Activated CD8-positive, alpha-beta memory T cell treated with anti-CD3 and anti-CD28 coated beads, Interleukin-2, amount 50 U/mL, for 1 hour (primary cell): Measurements from ENCODE around the gene CHAC2.
"Not testable (repeated sequence)": the region's sequence is repeated elsewhere in the genome, so short reads cannot be mapped to it uniquely, and the experiment has no call there.

Experiments
- DNase-seq: peaks from one replicate; pipeline ENCODE4 v3.0.0-alpha.2; 2020; ENCODE audit errors: extremely low read depth

Gene CHAC2

DNA sequence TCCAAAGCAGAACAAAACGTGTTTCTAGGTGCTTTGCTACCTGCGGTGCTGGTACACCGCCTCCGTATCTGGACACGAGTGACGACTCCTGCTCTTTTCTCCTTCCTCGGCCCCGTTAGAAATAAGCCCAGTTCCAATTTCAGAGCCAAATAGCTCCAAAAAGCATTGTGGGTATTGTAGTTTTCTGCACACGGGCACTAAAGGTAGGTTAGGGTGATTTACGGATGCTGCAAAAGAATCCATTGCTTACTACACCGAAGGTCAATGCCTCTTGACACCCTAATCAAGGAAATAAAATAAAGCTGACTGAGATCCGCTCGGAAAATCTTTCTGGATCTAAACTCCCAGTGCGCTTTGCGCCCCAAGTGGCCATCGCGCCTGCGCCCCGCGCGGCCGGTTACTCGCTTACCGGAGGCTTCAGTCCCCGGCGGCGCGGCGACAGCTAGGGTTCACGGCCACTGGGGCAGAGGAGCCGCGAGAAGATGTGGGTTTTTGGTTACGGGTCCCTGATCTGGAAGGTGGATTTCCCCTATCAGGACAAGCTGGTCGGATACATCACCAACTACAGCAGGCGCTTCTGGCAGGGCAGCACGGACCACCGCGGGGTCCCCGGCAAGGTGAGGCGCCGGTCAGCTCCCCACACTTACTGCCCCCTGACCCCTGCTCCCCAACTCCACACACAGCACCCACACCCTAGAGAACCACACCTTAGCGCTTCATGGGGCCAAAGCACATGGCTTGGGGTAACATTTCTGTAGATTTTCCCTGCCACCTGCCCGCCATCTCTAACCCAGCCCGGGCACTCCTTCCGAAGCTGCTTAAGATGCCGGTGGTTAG is at the start of gene CHAC2:
Gene CHAC2, plus strand, starts transcription at position 400 of the 837 bp plus-strand sequence. Its CDS starts 83 bp downstream, at position 483.
- DNase-seq, result peak; percentile 45

DNA sequence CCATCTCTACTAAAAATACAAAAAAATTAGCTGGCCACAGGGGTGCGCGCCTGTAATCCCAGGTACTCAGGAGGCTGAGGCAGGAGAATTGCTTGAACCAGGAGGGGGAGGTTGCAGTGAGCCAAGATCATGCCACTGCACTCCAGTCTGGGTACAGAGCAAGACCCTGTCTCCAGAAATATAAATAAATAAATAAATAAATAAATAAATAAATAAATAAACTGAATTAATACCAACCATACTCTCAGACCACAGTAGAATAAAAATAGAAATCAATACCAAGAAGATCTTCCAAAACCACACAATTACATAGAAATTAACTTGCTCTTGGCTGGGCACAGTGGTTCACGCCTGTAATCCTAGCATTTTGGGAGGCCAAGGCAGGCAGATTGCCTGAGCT is 46.7 kb upstream of the CHAC2 start:
- not testable (repeated sequence) for DNase-seq

DNA sequence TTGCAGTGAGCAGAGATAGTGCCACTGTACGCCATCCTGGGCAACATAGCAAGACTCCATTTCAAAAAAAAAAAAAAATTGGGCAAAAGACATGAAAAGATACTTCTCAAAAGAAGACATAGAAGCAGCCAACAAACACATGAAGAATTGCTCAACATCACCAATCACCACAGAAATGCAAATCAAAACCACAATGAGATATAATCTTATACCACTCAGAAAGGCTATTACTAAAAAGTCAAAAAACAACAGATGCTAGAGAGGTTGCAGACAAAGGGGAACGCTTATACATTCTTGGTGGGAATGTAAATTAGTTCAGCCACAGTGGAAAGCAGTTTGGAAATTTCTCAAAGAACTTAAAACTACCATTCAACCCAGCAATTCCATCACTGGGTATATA is 43.1 kb upstream of the CHAC2 start:
- DNase-seq, result no peak

DNA sequence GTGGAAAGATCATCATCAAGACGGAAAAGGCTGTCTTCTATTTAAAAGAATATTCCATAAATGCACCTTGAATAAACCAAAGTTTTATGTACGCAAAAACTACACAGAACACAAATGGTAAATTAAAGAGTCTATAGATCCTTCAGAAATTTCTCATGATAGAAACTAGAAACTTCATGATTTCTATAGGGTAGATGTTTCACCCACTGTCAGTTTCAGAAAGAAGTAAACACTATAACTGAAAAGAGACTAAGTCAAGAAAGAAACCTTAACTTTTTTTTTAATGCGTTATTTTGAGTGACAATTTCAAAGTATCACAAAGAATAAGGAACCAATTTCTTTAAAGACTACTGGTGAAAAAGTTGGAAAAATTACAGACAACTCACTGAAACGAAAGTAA is 41.9 kb upstream of the CHAC2 start:
- no peak for DNase-seq

DNA sequence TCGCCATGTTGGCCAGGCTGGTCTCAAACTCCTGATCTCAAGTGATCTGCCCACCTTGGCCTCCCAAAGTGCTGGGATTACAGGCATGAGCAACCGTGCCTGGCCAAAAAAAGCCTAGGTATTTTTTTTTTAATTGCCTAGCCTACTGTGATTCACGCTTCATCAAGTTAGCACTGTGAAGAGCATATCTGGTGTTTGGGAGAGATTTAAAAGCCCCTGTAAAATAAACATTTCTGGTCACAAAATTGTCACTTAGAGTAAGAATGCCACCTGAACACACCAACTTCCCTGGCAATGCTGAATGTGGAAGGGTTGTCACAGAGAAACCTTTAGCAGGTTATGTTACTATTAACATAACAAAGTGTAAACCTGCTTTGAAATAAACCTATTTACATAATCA is 39.7 kb upstream of the CHAC2 start:
- no peak for DNase-seq

DNA sequence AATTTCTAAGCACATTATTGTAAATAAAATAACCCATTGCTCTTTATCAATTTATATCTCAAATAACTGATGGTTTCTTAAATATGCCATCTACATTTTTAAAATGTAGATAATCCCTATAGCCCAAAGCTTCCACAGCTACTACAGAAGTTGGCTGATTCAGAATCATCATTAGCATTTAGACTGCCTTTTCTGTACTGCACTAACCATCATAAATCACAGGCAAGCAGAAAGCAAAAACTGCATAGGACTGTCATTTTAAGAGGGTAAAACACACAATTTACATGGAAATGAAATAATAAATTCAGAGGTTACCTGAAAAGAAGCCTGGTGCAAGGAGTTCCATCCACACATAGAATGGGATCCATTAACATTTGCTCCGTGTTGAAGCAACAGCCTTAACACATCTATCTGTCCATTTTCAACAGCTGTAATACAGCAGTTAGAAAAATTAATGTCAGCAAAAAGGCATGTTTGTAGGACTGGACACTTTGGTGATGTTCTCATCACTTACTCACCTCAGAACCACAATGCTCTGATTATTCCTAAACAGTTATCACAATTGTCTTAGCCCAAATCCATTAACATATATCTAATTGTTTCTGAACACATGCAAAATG is 38.4 kb upstream of the CHAC2 start:
- no peak for DNase-seq

DNA sequence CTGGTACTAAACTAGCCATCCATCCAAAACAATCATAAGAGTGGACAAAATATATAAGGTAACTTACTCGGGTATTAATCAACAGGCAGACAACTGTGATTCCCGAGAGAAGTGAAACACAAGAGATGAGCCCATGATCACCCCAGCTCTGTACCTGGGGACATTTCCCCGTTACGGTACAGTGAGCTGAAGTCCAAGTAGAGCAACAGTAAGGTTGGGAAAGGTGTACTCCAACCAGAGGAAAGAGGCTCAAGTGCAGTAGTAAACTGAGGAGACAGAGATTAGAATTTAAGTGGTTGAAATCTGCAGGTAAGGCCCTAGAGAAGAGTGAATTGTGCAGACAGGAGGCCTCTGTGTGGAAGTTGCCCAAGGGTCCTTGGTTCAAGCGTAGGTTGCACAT is 30.5 kb upstream of the CHAC2 start:
- DNase-seq, result no peak

DNA sequence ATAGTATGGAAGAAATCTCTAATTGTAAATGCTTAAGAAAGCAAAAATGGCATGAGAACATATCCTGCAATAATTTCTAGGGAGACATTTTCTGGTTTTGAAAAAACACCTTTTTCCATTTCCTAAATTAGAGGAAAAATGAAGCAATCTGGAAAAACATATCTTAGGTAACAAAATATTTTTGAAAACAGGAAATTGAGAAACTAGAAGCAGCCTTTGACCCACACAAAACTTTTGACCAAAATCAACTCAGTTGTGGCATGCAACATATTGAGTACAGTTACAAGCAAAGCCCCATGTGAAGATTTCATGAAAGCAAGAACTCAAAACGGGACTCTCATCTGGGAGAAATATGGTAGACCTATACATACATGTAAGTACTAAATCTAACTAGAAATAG is 28.6 kb upstream of the CHAC2 start:
- DNase-seq, result no peak

DNA sequence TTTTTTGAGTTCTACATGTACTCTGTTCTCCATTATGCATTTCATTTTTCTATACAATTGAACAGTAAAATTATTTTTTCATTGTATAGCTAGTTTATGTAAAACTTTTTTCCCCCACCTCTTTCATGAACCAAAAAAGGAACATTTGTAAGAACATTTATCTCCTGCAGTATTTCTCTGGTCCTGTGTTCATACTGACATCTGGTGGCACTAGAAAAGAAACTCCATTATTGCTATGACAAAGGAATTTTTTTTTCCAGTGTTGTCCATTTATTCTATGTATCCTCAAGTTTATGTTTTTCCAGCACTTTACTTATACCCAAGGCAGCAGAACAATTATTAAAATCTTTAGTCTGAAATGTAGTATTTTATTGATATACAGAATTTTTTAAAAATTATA is 27.4 kb upstream of the CHAC2 start:
- no peak for DNase-seq

DNA sequence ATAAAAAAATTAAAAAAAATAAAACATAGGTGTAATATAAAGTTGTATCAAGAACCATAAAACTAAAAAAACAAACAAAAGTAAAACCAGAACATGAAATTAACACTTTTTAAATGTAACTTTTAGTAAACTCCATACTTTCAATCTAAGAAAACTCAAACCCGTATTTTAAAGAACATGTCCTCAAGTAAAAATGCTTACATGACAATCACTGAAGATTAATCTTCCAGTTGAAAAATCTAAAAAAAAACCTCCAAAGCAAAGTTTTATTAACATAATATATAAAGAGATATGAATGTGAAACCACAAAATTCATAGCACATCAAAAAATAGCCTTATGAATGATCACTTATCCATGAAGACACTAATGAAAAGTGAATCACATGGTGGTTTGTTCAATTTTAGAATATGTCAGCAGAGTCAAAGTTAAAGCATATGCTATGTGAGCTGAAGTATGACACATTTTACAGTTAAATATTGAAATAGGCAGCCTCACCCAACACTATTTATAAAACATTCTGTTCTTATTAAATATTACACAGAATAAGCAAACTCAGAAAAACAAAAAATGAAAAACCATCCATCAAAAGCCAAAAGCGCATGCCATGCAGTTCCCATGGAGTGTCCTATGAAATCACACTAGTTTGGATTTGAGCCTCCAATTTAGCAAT is 23.1 kb upstream of the CHAC2 start:
- no peak for DNase-seq

DNA sequence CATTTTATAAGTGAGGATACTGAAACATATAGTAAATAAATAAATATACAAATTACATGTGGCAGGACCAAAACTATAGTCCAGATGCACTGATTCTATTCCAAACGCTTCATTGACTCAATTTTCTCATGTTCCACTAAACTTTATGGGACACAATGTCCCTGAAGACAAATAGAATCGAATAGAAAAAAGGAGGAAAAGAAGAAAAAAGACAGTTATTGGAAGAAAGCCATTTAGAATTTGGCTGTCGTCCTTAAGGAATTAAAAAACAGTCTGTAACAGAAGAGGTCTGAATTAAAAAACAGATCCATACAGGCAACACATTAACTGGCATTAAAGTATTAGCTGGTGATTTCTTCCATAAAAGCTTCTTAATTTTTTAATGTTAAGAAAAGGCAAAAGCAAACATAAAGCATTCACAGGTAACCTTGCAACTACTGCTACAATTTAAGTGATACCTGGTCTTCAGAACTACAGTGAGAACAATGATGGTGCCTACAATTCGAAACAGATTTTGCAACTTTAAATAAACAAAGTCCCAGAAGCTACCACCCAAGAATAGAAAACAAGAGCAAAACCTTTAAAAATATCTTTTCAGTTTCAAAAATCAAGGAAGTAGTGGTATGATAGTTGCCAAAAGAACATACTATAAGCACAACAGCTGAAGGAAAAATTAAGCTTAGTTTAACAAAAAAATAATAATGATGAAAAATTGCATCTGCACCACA is 17.4 kb upstream of the CHAC2 start:
- no peak for DNase-seq

DNA sequence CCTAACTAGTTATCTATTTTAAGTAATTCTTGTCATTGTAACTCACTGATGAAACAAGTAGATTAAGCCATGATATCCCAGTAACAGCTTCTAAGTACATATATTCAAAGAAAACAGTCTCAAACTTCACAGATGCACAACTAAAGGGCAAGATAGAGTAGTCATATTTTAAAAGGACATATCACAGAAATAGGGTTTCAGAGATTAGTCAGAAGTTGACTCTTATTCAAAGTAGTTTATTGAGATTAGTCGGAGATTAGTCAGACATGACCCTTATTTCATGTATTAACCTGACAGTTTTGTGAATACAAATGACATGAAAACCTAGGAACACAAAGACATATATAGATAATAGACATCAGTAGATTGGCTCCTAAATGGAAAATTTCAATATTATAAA is 15.9 kb upstream of the CHAC2 start:
- no peak for DNase-seq

DNA sequence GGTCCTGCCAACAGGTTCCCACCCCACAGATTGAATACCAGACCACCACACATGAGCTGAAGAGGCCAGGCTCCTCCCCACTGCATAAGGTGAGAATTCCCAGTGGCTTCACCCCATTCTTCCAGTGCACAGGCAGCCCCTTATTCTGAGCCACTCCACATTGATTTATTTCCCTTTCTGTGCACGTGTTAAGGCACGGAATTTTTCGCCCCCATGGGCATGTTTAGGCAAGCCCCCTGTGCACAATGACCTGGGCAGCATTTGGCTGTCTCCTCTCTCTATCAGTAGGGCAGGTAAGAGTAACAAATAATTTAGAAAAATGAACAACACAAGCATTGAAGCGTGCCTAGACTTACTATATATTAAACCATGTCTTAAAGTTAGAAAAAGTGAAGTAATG is 15.2 kb upstream of the CHAC2 start:
- no peak for DNase-seq

DNA sequence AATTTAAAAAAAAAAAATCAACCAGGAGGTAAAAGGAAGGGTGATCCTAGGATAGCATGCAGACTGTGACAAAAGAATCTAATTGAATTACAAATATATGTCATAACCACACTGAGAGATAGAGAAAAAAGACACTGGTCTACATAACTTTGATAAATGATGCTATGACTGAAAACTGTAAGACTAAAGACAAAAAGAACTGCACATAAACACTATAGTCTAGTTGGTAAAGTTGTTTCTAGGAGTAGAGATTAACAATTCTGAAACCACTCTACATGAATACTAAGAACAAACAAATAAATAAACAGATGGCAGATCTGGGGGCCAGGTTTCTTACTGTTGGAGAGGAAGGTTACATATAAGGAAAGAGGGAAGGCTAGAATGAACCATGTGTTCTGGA is 14.6 kb upstream of the CHAC2 start:
- no peak for DNase-seq

DNA sequence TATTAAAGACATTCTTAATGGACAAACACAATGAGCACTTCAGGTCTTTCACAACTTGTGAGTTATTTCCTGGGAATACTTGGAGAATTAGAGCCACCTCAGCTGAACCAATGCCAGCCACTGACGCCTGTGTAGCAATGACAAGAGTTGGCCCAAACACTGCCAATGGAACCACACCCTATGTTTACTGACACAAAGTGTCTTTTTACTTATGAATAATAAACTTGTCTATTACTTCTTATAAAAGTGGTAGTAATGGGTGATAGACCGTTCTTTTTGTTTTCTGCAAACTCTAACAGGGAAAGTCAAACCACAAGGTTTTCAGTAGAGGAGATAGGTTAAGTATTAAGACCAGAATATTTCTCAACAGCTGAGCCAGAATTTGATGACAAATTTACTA is 12.5 kb upstream of the CHAC2 start:
- DNase-seq, result no peak

DNA sequence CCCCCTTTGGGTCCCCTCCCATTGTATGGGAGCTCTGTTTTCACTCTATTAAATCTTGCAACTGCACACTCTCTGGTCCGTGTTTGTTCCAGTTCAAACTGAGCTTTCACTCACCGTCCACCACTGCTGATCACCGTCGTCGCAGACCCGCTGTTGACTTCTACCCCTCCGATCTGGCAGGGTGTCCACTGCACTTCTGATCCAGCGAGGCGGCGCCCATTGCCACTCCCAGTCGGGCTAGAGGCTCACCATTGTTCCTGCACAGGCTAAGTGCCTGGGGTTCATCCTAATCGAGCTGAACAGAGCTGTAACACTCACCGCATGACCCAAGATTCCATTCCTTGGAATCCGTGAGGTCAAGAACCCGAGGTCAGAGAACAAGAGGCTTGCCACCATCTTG is 11.0 kb upstream of the CHAC2 start:
- no peak for DNase-seq

DNA sequence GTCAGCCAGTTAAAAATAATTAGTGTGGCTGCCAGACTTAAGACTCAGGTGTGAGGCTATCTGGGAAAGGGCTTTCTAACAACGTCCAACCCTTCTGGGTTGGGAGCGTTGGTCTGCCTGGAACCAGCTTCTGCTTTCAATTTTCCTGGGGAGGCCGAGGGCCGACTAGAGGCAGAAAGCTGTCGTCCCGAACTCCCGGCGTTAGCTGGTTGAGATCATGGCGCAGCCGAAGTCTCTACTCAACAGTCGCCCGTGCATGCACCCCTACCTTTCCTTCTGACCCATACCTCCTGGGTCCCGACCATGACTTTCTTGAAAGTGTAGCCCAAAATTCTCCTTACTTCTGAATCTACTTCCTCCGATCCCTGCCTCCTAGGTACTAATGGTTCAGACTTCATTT is 10.4 kb upstream of the CHAC2 start:
- DNase-seq, result not testable (repeated sequence)

DNA sequence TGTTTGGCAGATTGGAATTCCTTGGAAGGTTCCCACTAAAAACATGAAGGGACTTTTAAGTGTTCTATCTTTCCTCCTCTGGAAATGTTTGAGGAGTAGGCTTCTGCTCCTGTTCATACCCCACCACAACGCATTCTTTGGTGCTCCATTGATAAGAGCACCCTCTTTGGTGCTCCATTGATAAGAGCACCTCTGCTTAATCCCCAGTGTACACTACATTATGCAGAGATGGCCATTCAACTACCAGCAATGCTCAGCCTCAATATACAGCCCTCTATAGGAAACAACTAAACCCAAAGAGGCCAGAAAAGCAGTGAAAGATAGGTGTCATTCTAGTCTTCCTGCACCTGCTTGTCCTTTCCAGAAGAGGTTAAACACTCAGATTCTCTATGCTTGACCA is 1.8 kb upstream of the CHAC2 start:
- DNase-seq, result no peak

DNA sequence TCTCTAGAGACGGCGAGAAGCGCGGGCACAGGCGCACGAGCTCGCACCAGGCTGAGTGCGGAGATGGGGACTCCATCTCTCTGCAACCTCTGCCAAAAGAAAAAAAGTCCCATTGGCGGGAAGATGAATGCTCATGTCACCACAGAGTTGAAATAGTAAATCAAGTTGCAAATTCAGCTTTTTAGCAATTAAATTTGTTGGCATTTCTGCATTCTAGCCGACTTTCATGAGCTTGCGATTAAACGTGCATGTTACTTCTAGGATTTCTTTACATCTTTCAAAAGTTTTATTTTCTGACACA is 588 bp downstream of the CHAC2 start:
- no peak for DNase-seq

DNA sequence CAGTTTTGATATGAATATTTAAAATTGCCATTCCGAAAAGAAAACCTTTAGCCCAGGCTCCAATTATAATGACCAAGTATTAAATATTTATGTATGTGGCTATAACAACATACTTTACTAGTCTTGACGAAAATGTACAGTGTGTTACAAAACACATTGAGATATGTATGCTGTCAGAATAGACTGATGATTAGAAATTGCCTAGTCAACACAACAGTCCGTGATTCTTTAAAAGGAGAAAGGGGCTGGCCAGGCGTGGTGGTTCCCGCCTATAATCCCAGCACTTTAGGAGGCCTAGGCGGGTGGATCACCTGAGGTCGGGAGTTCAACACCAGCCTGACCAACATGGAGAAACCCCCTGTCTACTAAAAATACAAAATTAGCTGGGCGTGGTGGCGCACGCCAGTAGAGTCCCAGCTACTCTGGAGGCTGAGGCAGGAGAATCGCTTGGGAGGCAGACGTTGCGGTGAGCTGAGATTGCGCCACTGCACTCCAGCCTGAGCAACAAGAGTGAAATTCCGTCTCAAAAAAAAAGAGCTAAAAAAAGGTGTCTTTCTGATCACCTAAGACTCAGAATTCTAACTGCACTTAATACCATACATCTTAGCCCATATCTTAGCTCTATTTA is 1.8 kb downstream of the CHAC2 start:
- DNase-seq, result no peak

DNA sequence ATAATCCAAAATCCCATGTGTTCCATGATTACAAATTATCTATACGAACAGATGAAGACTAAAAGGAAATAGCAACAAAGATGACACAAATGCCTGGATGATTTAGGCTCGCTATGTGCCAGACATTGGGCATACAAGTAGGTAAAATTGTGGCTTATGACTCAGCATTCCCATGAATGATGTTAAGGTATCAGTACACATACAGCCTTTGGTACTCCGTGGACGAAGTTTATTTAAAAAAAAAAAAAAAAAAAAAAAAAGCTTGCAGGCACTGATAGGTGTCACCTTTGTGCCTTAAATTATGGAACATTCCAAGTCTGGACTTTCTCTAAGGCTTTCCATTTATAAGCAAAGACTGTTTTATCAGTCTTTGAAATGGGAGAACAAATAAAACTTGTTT is 2.7 kb downstream of the CHAC2 start:
- DNase-seq, result no peak

DNA sequence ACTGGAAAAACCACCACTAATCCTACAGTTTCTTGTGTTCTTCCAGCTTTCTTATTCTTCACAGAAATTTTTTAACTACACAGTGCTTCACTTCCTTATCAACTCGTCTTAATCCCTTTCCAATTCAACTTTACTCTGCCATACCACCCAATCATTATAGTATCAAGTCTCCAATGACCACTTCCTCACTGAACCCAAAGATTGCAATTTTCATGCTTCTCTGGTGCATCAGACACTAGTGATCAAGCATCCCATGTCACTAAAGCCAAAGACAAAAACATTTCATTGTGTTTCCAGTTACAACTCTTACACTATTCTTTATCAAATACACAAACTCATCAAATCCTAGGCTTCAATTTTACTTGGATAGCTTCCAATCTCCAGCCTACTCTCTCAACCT is 9.5 kb downstream of the CHAC2 start:
- no peak for DNase-seq
